NCI-H2107 treated with DMSO at 0.1 percent for 48 hours (cell line): Measurements from ENCODE around the gene ATP2B3.

ENCODE experiments used
- DNase-seq: peaks from one replicate; lab custom pipeline; 2025; ENCODE audit not compliant: unreplicated experiment; lab: John Stamatoyannopoulos, UW

Gene ATP2B3

GRCh38 chrX:153631907-153632594 is 114.6 kb downstream of the ATP2B3 start:
- DNase-seq, result no peak
